Breast epithelium (tissue), 3 donors: Measurements from ENCODE around the gene CDO1.

Experiments
- POLR2AphosphoS5 ChIP-seq, 3 donors: sonication (generic); formaldehyde crosslinking; IDR thresholded peaks; one replicate each; pipeline ENCODE4 v1.6.1; 2017; ENCODE audit warnings: antibody characterized with exemption in 3 of 3
- TF ChIP-seq, protein P1 (sequence below), 3 donors: fragments of 450-650 bp; IDR thresholded peaks; one replicate each; pipeline ENCODE4 v1.5.1; 2016 to 2017; ENCODE audit warnings: antibody characterized with exemption in 3 of 3, mild to moderate bottlenecking in 3 of 3, moderate library complexity in 3 of 3

GRCh38 chr5:115838885-115839518 lies 22.5 kb upstream of the CDO1 start:
- TF ChIP-seq, protein P1, sequence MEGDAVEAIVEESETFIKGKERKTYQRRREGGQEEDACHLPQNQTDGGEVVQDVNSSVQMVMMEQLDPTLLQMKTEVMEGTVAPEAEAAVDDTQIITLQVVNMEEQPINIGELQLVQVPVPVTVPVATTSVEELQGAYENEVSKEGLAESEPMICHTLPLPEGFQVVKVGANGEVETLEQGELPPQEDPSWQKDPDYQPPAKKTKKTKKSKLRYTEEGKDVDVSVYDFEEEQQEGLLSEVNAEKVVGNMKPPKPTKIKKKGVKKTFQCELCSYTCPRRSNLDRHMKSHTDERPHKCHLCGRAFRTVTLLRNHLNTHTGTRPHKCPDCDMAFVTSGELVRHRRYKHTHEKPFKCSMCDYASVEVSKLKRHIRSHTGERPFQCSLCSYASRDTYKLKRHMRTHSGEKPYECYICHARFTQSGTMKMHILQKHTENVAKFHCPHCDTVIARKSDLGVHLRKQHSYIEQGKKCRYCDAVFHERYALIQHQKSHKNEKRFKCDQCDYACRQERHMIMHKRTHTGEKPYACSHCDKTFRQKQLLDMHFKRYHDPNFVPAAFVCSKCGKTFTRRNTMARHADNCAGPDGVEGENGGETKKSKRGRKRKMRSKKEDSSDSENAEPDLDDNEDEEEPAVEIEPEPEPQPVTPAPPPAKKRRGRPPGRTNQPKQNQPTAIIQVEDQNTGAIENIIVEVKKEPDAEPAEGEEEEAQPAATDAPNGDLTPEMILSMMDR (IDR thresholded peaks at IDR 0.05): peak in 2 of 3 donors; percentile 15 to 44
- no peak for TF ChIP-seq POLR2AphosphoS5 (IDR thresholded peaks at IDR 0.05)
